Stimulated activated CD4-positive, alpha-beta T cell treated with anti-CD3 and anti-CD28 coated beads, Interleukin-15, amount 100 ng/mL, for 1 hour (primary cell): ENCODE data around the gene AK9.
"Not testable (repeated sequence)": the region's sequence is repeated elsewhere in the genome, so short reads cannot be mapped to it uniquely, and the experiment has no call there.

ENCODE experiments used
- DNase-seq, 2 donors: peaks; one replicate each; pipeline ENCODE4 v3.0.0-alpha.2; 2020; ENCODE audit warnings: low read depth in 1 of 2, low spot score in 1 of 2

AK9 gene

DNA sequence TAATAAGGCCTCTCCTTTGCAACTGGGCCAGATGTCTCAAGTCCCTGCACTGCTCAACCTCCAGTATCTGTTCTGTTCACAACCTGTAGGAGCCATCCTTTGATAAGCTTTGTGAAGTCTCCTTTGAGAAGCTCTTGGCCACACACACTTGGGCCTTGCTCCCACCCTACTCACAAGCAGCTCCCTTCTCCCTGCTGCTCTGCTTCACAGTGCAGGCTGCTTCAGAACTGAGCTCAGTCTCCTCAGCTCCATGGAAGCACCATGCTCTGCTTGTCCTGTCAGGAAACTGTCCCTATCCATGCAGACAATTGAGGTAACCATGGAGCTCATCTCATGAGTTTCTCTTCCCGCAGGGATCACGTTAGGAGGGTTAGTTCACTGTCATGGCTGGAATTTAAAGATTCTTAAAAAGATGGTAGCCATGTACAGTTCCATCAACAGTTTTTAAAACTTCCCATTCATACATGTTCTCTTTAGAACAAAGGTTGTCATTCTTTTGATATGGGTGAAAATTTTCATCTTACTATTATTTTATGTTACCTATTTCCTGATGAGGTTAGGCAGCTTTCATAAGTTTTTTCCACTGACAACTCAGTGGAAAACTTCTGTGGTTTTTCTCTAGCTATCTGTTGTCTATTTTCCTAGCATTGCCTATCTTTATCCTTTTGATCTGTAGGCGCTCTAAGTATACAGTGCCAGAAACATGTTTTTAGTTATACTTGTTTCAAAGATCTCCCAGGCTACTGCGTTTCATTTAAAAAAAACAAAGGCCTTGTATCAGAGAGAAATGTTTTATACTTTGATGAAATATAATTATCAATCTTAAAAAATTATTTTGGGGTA, 62.6 kb downstream of the AK9 start:
- no peak for DNase-seq

DNA sequence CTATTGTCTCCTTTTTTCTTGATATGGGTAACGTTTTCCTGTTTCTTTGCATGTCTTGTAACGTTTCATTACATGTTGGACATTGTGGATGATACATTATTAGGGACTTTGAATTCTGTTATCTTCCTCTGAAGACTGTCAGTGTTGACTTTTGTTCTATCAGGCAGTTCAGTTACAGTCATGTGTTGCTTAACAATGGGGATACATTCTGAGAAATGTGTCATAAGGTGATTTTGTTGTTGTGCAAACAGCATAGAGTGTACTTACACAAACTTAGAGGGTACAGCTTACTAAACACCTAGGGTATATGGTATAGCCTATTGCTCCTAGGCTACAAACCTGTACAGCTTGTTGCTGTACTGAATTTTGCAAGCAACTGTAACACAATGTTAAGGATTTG, 64.7 kb downstream of the AK9 start:
- no peak for DNase-seq

DNA sequence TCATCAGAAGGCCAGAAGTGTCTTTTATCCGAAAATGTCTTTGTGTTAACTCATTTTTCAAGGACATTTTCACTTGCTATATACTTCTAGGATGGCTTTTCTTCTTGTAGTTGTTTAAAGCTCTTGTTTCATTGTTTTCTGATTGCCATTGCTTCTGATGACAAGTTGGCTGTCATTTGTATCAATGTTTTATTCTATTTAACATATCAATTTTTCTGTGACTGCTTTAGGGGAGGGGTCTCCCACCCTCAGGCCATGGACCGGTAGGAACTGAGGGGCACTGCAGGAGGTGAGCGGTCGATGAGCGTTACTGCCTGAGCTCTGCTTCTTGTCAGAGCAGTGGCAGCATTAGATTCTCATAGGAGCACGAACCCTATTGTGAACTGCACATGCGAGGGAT, 65.8 kb downstream of the AK9 start:
- no peak for DNase-seq

- no peak for DNase-seq
Measured at GRCh38 chr6:109623288-109623687, 67.7 kb downstream of the AK9 start.

GRCh38 chr6:109612268-109612667, 78.7 kb downstream of the AK9 start:
- DNase-seq, result no peak

GRCh38 chr6:109611502-109611901, 79.5 kb downstream of the AK9 start:
- no peak for DNase-seq

DNA sequence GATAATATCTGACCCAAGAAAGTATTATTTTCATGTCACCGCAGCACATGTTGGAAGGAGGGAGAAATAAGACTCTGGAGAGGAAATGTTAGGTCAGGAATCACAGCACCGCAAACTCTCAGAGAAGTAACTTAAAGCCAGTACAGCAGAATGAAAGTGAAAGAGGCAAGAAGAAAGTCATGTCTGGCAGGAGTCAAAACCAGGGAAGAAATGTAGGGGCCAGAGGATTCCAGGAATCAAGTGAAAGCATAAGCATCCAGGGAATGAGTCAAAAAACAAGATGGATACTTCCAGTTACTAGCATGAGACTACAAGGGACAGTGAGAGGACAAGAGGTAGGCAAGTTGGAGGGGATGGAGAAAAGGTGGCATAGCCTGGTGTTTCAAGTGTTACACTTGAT, 80.4 kb downstream of the AK9 start:
- no peak for DNase-seq

- DNase-seq, result no peak
Measured at GRCh38 chr6:109609737-109610136, 81.3 kb downstream of the AK9 start.

GRCh38 chr6:109606359-109606758, 84.6 kb downstream of the AK9 start:
- no peak for DNase-seq

DNA sequence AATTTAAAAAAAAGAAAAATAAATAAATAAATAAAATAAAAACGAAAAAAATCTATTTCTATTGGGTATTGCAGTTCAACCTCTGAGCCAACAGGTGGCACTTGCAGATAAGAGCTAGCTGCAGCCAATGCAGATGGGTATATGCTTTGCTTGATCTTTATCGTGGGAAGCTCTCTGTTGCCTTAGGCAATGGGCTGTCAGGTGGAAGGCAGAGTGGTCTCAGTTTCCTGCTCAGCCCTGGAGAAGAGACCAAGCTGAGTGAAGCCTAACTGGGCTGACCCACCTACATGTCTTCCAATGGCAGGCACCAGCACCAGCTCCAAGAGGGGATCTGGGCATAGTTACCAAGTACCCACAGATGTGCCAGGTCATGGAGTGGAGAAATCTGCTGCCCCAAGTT, 95.0 kb downstream of the AK9 start:
- DNase-seq, result no peak

DNA sequence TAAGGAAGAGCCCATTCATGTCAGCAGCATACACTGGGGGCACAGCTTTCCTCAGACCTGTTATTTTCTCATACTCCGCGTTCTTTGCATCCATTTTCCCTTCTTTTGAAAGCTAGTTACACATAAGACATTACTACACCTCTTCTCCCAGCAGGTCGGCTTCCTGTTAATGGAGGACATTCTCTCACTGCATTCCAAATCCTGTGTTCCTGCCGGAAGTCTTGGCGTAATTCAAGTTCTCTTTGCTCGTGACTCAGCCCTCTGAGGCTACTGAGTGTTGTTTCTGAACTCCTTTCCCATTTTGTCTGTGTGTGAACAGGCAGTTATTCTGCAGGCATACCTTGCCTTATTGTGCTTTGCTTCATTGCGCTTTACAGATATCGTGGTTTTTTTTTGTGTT, 110.5 kb downstream of the AK9 start:
- no peak for DNase-seq

GRCh38 chr6:109579361-109579760, 111.6 kb downstream of the AK9 start:
- DNase-seq, result no peak

DNA sequence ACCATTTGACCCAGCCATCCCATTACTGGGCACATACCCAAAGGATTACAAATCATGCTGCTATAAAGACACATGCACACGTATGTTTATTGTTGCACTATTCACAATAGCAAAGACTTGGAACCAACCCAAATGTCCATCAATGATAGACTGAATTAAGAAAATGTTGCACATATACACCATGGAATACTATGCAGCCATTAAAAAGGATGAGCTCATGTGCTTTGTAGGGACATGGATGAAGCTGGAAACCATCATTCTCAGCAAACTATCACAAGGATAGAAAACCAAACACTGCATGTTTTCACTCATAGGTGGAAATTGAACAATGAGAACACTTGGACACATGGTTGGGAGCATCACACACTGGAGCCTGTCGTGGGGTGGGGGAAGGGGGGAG, 121.1 kb downstream of the AK9 start:
- DNase-seq, result not testable (repeated sequence)

DNA sequence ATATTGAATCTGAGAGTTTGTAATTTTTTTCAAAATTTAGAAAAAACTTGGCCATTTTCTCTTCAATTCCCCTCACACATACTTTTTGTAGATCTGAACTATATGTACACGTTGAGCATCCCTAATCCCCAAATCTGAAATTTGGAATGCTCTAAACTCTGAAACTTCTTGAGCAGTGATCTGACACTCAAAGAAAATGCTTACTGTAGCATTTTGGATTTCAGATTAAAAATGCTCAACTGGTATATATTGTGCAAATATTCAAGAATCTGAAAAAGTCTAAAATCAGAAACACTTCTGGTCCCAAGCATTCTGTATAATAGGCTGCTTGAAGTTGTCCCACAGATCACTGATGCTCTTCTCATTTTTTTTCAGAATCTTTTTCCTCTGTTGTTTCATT, 129.2 kb downstream of the AK9 start:
- no peak for DNase-seq

- DNase-seq, result no peak
Measured at GRCh38 chr6:109531446-109531845, 159.6 kb downstream of the AK9 start.

GRCh38 chr6:109527989-109528388, 163.0 kb downstream of the AK9 start:
- DNase-seq, result no peak

- no peak for DNase-seq
Measured at GRCh38 chr6:109526905-109527628, 163.9 kb downstream of the AK9 start.

- no peak for DNase-seq
Measured at GRCh38 chr6:109524129-109524528, 166.9 kb downstream of the AK9 start.

GRCh38 chr6:109523478-109523877, 167.5 kb downstream of the AK9 start:
- DNase-seq, result no peak

DNA sequence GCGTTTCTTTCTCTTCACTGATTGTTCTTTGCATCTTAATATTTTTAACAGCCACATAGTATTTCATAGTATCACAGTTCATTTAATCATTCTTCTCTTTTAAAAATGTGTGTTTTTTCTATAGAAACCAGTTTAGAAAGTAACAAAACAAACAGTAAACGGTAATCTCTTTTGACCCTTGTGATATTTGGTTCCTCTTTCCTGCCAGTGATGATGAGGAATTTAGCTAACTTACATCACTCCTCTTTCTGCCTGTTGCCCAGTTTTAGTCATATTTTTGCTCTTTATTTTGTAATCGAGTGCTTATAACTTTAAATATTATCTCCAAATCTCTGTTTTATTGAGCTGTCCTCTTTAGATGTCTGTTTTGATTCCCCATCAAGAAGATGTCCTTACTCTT, 169.9 kb downstream of the AK9 start:
- no peak for DNase-seq

GRCh38 chr6:109519647-109520046, 171.4 kb downstream of the AK9 start:
- DNase-seq, result not testable (repeated sequence)

DNA sequence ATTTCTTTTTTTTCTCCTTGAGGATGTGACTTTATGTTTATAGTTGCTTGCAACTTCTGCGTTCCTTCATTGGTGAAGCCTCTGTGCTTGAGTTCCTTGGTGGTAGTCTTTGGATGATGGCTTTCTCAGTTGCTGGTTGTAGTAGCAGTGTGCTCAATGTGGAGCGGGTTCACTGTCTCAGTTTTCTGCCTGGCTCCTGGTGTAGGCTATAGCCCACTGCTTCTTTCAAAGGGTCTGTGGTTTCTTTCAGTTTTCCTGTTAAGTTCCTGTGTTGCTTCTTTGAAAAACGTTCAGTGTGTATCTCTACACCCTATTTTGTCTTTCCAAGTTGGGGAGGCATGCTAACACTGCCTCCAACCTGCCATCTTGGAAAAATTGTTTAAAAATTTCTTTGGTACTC, 174.1 kb downstream of the AK9 start:
- no peak for DNase-seq
